ENCODE results near the gene NCKAP5.
A peak's percentile ranks its signal among the peaks of the same experiment; 100 is the strongest.
"Not testable (repeated sequence)": the region's sequence is repeated elsewhere in the genome, so short reads cannot be mapped to it uniquely, and the experiment has no call there.

The NCKAP5 gene

DNA sequence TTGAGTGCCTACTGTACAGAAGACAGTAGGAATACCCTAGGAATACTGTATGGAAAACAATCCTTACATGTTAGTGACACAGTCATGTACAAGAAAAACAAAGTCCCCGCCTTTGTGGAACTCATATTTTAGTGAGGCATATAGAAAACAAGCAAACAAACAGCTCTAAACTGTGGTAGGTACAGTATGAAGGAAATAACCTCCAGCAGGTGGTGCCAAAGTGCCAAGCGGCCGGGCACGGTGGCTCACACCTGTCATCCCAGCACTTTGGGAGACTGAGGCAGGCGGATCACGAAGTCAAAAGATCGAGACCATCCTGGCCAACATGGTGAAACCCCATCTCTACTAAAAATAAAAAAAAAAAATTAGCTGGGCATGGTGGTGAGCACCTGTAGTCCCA lies 48.6 kb downstream of the NCKAP5 start:
- not testable (repeated sequence) for DNase-seq

DNA sequence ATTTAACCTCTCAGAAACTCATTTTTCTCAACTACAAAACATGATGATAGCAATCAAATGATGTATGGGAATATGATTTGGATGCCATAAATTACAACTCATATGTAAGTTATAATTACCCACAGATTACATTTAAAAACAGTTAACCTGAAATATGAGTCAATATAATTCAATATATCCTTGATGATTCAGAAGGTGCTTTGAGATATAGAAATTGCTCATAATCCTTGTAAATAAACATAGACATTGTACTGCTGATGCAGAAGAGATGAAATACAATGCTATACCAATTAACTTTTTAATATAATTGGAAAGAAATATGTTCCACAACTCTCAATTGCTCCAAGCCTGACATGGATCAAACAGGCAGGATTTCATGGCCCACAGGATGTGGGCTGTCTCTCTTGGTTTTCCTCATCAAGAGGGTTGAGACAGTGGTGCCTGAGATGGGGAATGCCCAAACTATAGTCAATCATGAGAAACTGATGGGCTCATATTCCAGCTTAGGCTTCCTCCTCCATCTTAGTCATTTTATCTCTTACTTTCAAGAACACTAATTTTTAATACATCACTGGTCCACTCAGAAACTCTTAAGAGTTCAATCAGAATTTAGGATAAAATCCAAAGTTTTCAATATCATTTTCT lies 49.4 kb downstream of the NCKAP5 start:
- DNase-seq, result no peak

DNA sequence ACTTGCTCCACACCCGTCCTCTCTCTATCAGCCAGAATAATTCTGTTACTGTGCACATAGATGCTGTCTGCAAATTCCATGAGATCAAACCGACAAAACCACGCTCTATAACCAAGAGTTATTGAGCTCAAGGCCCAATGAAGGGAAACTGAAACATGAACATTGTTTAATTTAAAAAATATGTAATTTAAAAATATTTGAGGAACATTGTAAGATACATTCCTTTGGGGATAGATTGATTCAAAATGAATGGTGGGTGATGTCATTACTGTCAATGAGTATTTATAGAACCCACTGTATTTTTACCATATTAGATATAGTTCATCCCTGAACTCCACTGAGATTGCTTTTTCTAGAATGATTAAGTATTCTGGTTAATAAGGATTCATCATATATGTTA lies 50.4 kb downstream of the NCKAP5 start:
- DNase-seq, result no peak

DNA sequence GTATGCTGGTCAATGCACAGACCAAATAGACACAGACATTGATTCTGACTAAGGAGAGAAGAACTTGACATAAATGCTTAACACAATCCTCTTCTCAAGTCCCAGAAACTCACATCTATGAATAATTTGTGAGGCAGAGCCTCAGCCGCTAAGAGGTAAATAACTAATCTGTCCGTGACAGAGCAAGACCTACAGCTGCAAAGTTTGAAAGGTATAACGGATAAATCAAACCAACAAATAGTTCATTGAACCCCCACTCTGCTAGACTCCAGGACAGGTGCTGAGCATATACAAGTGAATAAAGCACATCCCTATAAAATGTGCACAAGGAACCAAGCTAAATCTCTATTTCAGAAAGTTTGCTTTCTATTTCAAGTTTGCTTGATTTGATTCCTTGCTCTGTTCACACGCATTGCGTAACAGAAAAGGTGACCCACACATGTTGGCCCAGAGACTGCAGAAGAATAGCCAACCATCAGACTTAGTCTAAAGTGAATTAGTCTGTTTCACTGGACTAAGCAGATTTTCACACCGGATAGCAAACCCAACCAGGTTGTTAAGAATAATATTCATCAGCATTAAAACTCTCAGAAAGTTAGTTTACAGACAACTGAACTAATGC lies 51.7 kb downstream of the NCKAP5 start:
- no peak for DNase-seq

DNA sequence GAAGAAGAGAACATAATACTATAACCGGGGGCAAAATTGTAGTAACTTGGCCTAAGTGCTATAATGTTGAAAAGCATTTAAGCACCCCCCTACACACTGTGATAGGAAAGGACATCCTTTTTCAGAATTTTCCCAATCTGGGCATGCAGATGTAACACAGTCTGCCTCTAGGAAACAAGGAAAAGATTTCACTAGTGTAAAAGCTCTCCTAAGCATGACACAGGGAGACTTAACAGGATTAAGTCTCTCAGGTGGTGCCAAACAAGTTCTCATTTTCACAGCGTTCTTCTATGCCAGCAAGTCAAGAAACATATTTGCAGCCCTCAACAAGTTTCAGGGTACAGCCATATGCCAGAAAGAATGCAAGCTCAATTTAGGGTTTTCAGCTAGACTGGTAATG lies 53.0 kb downstream of the NCKAP5 start:
- no peak for DNase-seq

DNA sequence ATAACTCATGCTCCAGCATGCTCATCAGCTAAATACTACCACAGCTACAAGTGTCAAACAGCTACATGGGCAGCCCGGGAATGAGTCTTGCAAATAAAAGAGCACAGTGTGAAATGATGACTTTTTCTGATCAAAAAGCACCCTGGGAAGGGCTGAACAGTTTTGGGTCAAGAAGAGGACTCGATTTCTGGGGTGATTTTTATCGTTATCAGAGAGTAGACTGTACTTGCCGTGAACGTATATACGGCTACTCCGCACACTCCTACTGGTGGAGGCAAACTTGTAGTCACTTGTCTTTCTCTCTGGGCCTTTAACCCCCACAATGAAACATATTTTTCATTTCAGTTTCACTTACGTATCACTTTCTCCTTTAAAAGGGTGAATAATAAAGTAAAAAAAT lies 54.4 kb downstream of the NCKAP5 start:
- DNase-seq, result no peak

DNA sequence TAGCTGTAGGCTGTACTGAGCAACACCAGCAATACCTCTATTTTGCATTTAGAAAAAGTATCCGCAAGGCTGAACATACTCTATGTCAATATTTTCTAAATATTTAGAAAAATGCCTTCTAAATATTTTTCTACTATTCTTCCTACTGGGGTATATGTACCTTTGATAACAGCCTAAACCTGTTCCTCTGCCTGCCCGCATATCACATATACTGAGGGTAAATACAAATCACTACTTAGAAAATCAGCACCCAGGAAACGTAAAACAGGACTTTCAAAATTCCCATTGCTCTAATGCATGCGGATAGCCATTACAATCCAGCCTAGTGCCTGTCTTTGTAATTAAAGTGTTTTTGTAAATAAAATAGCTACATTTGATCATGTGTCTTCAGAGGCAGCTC lies 56.1 kb downstream of the NCKAP5 start:
- DNase-seq, result no peak

DNA sequence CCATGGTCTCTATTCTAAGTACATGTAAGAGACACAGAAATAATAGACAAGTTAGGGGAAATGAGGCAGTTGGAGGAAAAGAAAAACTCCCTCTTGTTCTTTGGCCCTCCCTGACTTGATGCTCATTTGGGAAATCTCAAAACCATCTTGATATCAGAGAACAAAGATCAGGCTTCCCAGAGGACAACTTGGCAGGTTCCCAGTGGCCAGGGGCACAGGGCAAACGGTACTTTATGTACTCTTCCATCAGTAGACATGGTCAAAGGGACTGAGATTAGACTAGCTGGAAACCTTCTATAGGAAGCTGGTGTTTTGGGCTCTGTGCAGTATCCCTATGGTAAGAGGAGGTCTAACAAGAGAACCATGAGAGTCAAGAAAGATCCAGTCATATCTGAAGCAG lies 56.6 kb downstream of the NCKAP5 start:
- DNase-seq, result no peak

DNA sequence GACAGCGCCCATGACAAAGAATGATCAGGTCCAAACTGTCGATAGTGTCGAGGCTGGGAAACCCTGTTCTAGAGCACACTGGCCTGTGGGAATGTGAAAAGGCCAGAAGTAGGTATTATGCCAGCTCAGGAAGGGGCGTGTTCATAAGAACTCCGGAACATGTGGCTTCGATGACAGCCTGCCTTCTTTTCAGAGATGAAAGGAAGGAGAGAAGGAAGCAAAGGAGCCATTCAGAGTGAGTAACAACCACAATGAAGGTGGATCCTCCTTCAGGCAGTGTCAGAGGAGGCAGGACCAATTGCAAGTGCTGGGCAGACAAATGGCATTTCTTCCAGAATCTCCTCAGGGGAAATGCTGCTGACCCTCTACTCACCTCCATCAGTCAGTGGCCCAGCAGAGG lies 58.5 kb downstream of the NCKAP5 start:
- DNase-seq, result no peak

DNA sequence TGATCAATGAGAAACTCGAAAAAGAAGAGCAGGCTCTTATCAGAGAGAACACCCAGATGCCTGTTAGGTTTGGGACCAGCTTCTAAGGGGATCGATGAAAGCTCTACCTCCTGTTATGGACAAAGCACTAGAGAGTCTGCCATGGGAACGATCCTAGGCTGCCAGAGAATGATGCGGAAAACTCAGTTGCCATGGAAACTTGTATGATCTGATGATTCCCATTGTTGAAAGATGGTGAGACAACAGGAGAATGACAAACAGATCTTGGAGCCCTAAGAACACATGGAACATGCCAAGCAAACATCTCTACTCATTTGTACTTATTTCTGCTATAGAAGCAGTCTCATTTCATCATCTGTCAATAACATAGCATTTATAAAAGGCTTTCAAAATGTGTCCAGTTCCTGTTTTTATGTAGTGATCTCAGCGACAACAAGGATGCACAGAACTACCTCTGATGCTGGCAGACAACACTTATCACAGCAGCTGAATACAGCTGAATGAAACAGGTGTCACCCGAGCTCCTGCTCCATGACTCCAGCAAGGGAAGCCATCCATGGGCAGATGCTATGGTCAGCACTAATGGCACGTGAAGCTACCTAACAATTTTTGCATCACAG lies 59.6 kb downstream of the NCKAP5 start:
- DNase-seq, result no peak

DNA sequence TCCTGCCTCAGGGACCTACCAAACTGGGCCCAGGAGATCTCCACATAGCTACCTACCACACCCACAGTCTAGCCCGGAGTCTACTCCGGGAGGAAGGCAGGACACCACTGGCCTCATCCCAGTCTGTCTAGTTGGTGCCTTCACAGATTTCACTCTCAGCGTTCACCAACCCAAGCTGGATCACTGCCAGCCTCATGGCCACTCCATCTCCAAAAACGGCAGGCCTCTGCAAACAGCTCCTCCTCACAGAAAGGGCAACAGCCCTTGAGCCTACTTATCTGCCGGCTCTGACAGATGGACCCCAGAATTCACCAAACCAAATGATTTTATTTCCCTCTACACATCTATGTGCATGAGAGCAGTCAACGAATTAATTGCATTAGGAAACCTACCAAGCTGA lies 61.3 kb downstream of the NCKAP5 start:
- no peak for DNase-seq

DNA sequence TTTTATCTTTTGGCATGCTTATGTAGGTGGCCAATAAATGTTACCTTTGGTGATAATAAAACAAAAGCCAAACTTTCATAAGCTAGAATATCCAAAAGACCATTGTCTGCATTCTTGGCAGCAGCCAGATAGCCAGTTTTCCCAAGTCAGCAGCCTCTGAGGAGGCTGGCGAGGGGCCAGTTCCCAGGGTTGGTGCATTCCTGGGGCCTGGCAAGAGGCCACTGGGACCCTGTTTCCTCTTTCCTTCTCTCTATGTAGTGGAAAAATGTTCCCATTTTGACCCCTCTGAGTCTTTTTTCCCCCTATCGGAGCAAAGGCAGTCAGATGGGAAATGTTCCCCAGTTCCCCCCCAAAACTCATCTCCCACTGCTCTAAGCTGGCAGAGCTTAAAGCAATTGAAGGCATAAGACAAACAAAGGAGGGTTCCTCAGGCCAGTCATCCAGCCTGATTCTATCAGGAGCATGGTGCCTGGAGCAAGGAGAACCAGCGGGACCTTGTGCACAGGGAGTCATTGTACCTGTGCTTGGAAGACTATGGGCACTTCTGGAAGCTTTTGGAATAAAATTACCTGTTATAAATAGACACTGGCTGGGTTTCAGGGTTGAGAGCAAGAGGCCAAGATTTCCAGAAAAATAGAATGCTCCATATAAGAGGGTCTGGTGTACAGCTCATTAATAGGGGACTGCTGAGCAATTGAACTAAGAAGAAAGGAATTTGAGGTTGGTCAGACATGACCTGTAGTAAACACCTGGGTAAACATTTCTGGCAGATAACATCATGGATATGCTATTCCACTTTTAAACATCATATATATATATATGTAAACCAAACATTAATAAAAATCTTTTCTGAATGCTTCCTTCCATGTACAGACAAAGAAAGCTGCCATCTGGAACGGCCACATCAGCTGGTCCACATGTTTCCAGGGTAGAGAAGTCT lies 63.4 kb downstream of the NCKAP5 start:
- DNase-seq, result no peak

DNA sequence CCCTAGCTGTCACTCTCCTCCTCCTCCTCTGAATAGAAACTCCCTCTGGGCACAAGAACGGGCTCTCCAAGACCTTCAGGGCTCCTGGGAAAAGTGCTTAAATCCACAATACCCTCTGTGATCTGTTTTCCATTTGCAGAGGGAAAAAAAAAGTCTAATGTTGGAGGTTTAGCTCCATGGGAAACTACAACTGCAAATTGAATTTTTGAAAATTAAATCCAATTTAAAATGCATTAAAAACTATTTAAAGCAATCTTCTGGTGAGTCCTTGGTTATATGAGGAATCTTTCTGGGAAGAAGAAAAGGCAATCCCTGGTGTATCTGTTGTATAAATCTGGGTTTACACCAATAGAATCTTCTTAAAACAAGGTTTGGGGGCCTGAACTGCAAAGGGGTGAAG lies 64.3 kb downstream of the NCKAP5 start:
- no peak for DNase-seq

DNA sequence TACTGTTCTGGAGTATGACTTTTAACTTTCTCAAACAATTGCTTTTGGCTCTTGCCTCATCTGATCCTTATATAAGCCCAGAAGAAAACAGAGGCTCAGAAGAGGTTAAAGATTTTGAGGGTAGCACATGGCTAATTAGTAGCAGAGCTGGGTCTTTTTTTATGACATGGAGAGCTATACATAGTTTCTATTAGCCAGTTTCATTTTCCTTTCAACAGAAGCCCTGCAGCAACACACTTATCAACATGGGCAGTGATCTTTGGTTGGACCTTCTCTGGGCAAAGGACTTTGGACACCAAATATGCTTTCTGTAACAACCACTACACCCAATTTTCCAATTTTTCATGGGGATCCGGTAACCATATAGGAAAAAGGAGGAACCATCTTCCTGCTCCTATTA lies 64.9 kb downstream of the NCKAP5 start:
- DNase-seq, result no peak

DNA sequence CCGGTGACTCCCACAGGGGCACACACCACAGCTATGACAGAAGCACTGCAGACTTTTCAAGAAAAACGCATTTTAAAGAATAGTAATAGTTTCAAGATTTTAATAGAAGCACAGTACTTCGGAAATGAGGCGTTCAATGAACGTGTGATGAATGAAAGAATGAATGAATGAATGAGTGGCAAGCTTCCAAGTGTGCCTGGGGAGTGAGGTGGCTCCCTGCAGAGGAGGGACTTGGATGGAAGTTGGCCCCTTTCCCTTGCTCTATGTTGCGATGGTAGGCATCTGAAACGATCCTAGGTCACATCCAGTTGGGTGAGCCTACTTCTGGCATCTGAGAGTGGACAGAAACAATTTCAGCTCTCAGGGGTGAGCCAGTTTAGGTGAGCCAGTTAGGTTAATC lies 65.6 kb downstream of the NCKAP5 start:
- DNase-seq, result no peak

DNA sequence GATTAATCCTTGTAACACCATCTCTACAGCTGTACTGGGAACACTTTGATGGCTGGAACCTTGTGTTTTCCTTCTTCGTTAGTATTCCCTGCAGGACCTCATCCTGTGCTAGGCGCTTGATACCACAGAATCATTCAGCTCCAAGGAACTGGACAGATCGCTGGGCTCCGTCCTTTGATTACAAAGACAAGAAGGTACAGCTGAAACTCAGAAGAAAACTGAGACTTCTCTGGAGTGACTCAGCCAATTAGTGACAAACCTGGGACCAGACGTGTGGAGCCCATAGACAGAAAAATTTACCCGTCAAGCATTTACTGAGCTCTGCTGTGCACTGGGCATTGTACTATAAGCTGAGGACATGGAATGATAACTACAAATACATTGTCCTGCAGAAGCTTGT lies 67.3 kb downstream of the NCKAP5 start:
- DNase-seq, result no peak

DNA sequence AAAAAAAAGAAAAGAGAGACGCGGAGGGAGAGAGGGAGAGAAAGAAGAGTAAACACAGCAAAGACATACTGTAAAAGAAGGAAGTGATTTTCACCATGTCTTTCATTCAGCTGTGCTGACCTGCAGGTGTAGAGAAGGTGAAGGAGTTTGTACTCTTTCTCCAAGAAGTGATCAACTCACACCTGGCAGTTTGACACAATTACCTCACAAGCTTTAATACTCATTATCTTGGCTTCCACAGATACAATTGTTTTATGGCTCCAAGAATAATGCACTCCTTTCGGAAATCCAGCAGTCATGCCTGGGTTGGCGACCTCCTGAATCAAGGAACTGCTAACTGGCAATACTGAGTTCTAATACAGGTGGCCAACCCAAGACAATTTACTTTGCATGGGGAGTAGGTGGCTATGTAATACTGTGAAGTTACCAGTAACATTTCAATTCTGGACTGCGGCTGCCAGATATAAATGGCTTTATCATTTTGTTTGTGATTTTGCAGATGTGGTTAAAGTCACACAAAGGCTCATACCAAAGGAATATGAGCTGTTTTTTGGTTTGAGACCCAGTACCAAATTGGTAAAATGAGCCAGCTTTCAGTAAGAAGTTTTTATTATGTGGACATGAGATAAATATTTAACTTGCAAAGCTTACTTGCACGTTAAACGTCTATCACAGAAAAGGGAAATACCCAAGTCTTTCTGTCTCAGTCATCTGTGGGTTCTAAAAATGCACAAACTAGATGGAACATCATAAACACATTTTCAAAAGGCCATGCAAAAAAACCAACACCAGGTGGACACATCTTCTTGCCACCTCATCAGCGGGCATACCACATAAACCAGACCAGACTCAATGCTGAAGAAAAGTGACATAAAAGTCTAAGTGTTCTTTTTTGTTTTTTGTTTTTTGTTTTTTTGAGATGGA lies 69.3 kb downstream of the NCKAP5 start:
- no peak for DNase-seq

DNA sequence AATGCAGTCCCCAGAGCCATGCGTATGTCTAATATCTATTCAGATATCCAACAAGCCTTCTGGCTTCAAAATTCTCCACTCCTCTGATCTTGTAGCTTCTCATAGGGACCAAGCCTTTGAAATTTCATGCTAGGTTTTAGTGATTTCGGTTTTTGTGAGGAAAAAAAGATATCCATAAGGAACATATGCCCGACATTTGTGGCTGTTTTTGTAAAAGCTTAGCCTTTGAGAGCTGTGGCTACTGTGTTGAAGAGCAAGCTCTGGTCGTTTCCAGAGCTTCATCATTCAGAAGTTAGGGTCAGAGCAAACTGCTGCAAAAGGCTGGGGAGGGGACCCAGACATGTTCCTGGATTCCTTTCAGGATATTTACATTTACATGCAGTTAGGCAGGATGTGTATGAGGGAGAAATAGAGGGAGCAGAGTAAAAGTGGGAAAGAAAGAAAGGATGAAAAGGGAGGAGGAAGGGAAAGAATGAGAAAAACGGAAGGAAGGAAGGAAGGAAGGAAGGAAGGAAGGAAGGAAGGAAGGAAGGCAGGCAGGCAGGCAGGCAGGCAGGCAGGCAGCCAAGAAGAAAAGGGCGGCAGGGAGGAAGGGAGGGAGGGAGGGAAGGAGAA lies 70.2 kb downstream of the NCKAP5 start:
- DNase-seq, result no peak

DNA sequence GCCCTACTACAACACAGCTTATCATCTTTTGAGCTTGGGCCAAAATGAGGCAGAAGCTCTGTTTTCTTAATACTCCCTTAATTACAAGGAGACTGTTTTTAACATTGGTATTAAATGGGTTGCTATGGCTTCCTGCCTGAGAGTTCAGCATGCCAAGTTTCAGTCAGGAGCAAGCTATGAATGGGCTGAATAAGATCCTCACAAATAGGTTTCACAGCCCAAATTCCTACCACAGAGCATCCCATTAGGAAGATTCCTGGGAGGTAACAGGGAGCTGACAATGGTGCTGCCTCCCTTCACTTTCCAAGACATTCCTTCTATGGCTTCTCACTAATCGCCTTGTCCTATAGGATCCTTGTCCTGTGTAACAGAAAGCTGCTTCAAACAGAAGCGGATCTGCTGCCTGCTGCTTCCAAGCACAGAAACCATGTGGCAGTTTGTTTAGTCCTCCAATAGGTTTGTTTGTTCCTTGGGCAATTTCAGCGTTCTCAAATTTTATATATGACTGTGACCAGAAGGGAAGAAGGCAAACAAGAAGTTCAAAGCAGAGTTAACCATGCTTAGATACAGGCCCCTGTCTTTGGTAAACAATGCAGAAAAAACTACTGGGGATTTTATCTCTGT lies 70.9 kb downstream of the NCKAP5 start:
- DNase-seq, result peak in 1 of 2 experiments; percentile 49

DNA sequence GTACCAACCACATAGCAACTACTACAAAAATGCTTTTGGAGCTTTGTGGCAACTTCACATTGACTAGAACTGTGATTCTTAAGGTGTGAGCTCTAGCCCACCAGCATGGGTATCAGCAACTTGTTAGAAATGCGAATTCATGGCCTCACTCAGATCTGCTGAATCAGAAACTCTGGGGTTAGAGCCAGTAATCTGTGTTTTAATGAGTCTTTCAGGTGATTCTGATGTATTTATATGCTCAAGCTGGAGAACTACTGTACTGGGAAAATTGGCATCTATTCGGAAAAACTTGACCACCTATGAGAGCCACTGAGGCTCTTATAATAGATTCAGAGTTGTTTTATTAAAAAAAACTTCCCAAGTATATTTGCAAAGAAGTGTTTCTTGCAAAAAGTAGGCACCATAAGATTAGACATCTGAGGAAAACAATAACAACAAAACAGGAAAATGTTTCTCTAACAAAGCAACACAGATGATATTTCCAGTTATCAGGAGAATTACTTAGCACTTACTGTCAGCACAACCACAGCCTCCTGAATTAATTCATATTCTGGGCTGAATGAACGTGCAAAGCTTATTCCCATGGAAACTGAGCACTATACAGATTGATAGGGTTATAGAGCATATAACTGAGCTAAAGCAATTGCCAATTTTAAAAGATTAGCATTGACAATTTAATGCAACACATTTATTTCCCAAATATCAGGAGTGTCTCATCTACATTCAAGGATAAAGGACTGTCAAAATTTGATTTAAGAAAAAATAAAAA lies 71.6 kb downstream of the NCKAP5 start:
- DNase-seq, result no peak

DNA sequence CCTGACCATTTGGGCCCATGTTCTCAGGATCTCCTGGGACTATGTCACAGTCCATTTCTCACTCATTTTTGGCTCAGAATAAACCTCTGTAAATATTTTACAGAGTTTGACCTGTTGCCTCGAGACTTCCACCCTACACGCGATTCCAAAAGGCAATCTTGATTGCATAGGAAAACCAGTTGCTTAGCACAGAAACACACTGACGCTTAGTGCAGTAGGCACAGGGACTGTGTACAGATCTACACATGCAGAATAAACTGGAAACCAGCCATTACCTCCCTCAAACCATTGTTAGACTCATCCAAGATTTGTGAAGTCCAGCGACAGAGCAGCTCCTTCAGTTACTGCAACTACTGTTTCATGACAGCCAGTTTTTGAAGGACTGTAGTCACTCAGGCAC lies 73.0 kb downstream of the NCKAP5 start:
- no peak for DNase-seq
